ENCODE data around the gene MYO1D. TPM values are rescaled to one million over a fixed set of nuclear protein-coding genes. Genes with fewer than 3 reads are reported as not detected.
A peak's percentile ranks its signal among the peaks of the same experiment; 100 is the strongest.

Gene MYO1D
- total RNA-seq, 1 experiment from 2014 or later: 23.5 TPM

GRCh38 chr17:32627239-32627996 lies 249.5 kb downstream of the MYO1D start:
- Histone ChIP-seq H3K27me3 (ENCODE audit: low read length) (no peaks in the 10 kb centered on the region), H3K9ac (ENCODE audit: low read length) (no peak overlapping the region), H3K9me3 (ENCODE audit: low read length) (no peaks in the 10 kb centered on the region), H3K27ac (ENCODE audit: low read length) (no peak overlapping the region), H4K20me1 (ENCODE audit: low read length) (no peaks in the 10 kb centered on the region), H3K36me3 (ENCODE audit: low read depth, low read length) (no peaks in the 10 kb centered on the region), H3K9me2 (replicated peaks; ENCODE audit: low read length) (no peaks in the 10 kb centered on the region), H3K79me2 (ENCODE audit: low read length) (no peaks in the 10 kb centered on the region), H3K4me2 (ENCODE audit: low read length) (0 out of 2 replicates have a peak overlapping the region, but pooled peaks have one; percentile 17), H3K4me1 (ENCODE audit: insufficient read depth, low read length) (peaks cover 10% of the 10 kb centered on the region; the same call in 1 of the 2 replicates), H3K4me3 (ENCODE audit: low read length) (no peak overlapping the region), H2AFZ (ENCODE audit: low read length) (no peak overlapping the region), H3F3A (ENCODE audit: low read length, unreplicated experiment) (no peaks in the 10 kb centered on the region)
- peak; percentile 54 for ATAC-seq
- peak; percentile 7 for DNase-seq
- intact Hi-C loops (cut with micrococcal nuclease): no loop called here
- POLR2A ChIA-PET (ENCODE audit: unreplicated experiment): no interaction called here
- CTCF ChIA-PET: no interaction called here
- TF ChIP-seq CTCF (conservative IDR thresholded peaks at IDR 0.05; ENCODE audit: low read depth, low read length) (no peak), EZH2phosphoT487 (IDR thresholded peaks at IDR 0.05; ENCODE audit: borderline replicate concordance, low read length) (no peak), EZH2 (IDR thresholded peaks at IDR 0.05; ENCODE audit: low read length, unreplicated experiment) (no peak)
- no TSS peak for BruUV-seq (replicated peaks)

GRCh38 chr17:32626379-32626791 lies 250.5 kb downstream of the MYO1D start:
- no peak overlapping the region for H3K4me2 ChIP-seq (ENCODE audit: low read length)
- no peak overlapping the region for H3K4me3 ChIP-seq (ENCODE audit: low read length)
- TF ChIP-seq EZH2phosphoT487 (IDR thresholded peaks at IDR 0.05; ENCODE audit: borderline replicate concordance, low read length) (no peak), CTCF (conservative IDR thresholded peaks at IDR 0.05; ENCODE audit: low read depth, low read length) (no peak), EZH2 (IDR thresholded peaks at IDR 0.05; ENCODE audit: low read length, unreplicated experiment) (no peak)
- POLR2A ChIA-PET (ENCODE audit: unreplicated experiment): no interaction called here
- no TSS peak for BruUV-seq (replicated peaks)
- H2AFZ ChIP-seq (ENCODE audit: low read length): no peak overlapping the region
- no peaks in the 10 kb centered on the region for H4K20me1 ChIP-seq (ENCODE audit: low read length)
- no peaks in the 10 kb centered on the region for H3K9me3 ChIP-seq (ENCODE audit: low read length)
- no peaks in the 10 kb centered on the region for H3F3A ChIP-seq (ENCODE audit: low read length, unreplicated experiment)
- no peaks in the 10 kb centered on the region for H3K79me2 ChIP-seq (ENCODE audit: low read length)
- no peak overlapping the region for H3K27ac ChIP-seq (ENCODE audit: low read length)
- intact Hi-C loops (cut with micrococcal nuclease): no loop called here
- peaks cover 10% of the 10 kb centered on the region; the same call in 1 of the 2 replicates for H3K4me1 ChIP-seq (ENCODE audit: insufficient read depth, low read length)
- ATAC-seq (no peak), DNase-seq (no peak)
- CTCF ChIA-PET: no interaction called here
- H3K9me2 ChIP-seq (replicated peaks; ENCODE audit: low read length): no peaks in the 10 kb centered on the region
- H3K9ac ChIP-seq (ENCODE audit: low read length): no peak overlapping the region
- no peaks in the 10 kb centered on the region for H3K36me3 ChIP-seq (ENCODE audit: low read depth, low read length)
- no peaks in the 10 kb centered on the region for H3K27me3 ChIP-seq (ENCODE audit: low read length)

- H3K79me2 ChIP-seq (ENCODE audit: low read length): no peaks in the 10 kb centered on the region
- no peak for ATAC-seq
- no peaks in the 10 kb centered on the region for H3K36me3 ChIP-seq (ENCODE audit: low read depth, low read length)
- no peak overlapping the region for H2AFZ ChIP-seq (ENCODE audit: low read length)
- no peaks in the 10 kb centered on the region for H3K9me3 ChIP-seq (ENCODE audit: low read length)
- H3K4me1 ChIP-seq (ENCODE audit: insufficient read depth, low read length): peaks cover 10% of the 10 kb centered on the region; the same call in 1 of the 2 replicates
- TF ChIP-seq EZH2 (IDR thresholded peaks at IDR 0.05; ENCODE audit: low read length, unreplicated experiment) (no peak), EZH2phosphoT487 (IDR thresholded peaks at IDR 0.05; ENCODE audit: borderline replicate concordance, low read length) (no peak), CTCF (conservative IDR thresholded peaks at IDR 0.05; ENCODE audit: low read depth, low read length) (no peak)
- BruUV-seq (replicated peaks): no TSS peak
- H3K27me3 ChIP-seq (ENCODE audit: low read length): no peaks in the 10 kb centered on the region
- ChIA-PET CTCF (no interaction called here), POLR2A (ENCODE audit: unreplicated experiment) (no interaction called here)
- no peak overlapping the region for H3K9ac ChIP-seq (ENCODE audit: low read length)
- H3K4me2 ChIP-seq (ENCODE audit: low read length): no peak overlapping the region
- no peaks in the 10 kb centered on the region for H3K9me2 ChIP-seq (replicated peaks; ENCODE audit: low read length)
- H3F3A ChIP-seq (ENCODE audit: low read length, unreplicated experiment): no peaks in the 10 kb centered on the region
- intact Hi-C loops (cut with micrococcal nuclease): no loop called here
- no peaks in the 10 kb centered on the region for H4K20me1 ChIP-seq (ENCODE audit: low read length)
- no peak overlapping the region for H3K4me3 ChIP-seq (ENCODE audit: low read length)
- no peak overlapping the region for H3K27ac ChIP-seq (ENCODE audit: low read length)
- DNase-seq: no peak
These were observed 251.0 kb downstream of the MYO1D start for GRCh38 chr17:32625971-32626370.
